Right lobe of liver (tissue), 6 donors: ENCODE results near the gene PSMB8. TPM values are rescaled to one million over a fixed set of nuclear protein-coding genes. Genes with fewer than 3 reads are reported as not detected.

Experiments
- ATAC-seq, 4 donors: fragments of 200-7000 bp; cut with Tn5 transposase; one replicate each; pipeline ENCODE4 v1.9.1; 2020; ENCODE audit warnings: mild to moderate bottlenecking in 4 of 4, moderate library complexity in 4 of 4
- DNase-seq, 3 donors: peaks; one replicate each; pipeline ENCODE4 v3.0.0-alpha.2; 2020
- H3K27ac ChIP-seq, 3 donors: fragments of 200-600 bp; one replicate each; pipeline ENCODE4 v1.8.0; 2022
- H3K27me3 ChIP-seq, 2 donors: fragments of 200-600 bp; one replicate each; pipeline ENCODE4 v1.8.0; 2022
- H3K36me3 ChIP-seq, 4 donors: fragments of 200-600 bp; sonication (generic) in 1 of 4; one replicate each; pipeline versions ENCODE4 v1.5.1 to v1.8.0; 2017 to 2022; ENCODE audit warnings: control low read depth in 1 of 4
- H3K4me1 ChIP-seq, 4 donors: fragments of 200-600 bp; sonication (generic) in 1 of 4; one replicate each; pipeline versions ENCODE4 v1.5.1 to v1.8.0; 2017 to 2022; ENCODE audit warnings: control low read depth in 1 of 4
- H3K4me3 ChIP-seq, 3 donors: fragments of 200-600 bp; one replicate each; pipeline ENCODE4 v1.8.0; 2022
- H3K9me3 ChIP-seq, 4 donors: fragments of 200-600 bp; sonication (generic) in 1 of 4; one replicate each; pipeline versions ENCODE4 v1.5.1 to v1.8.0; 2017 to 2022; ENCODE audit warnings: control low read depth in 1 of 4
- CTCF ChIP-seq, 4 donors: fragments of 200-600 bp in 3 of 4; fragments of 450-650 bp in 1 of 4; IDR thresholded peaks; one replicate each; pipeline versions ENCODE4 v1.5.1 to v1.8.0; 2016 to 2022; ENCODE audit warnings: antibody characterized with exemption in 4 of 4, mild to moderate bottlenecking in 2 of 4
- POLR2A ChIP-seq: fragments of 450-650 bp; IDR thresholded peaks from one replicate; pipeline ENCODE4 v1.6.1; 2017; ENCODE audit warnings: antibody characterized with exemption, mild to moderate bottlenecking
- WGBS: methylation state at CpG from one replicate; pipeline ENCODE4 v1.1.6; 2018; ENCODE audit warnings: low coverage, low lambda C conversion rate; ENCODE audit not compliant: insufficient coverage; ENCODE audit errors: missing lambda C conversion rate; 5-methylcytosine and 5-hydroxymethylcytosine counted together
- intact Hi-C, 2 donors: fragments of 100-400 bp; cut with DNase I; formaldehyde crosslinking; loops; one replicate each; pipeline versions ENCODE4 v1.11.2 to v1.14.1; 2022
- total RNA-seq, 6 experiments: library from RNA; depleted of rRNA in 2 of 6; stranded (reverse); fragments of >200 nt in 2 of 6; fragmentation: NEBNext Ultra II Directional in 3 of 6; extraction: Animal tissue kit (Norgen Biotek cat#: 25700) in 3 of 6; gene quantifications; one replicate each; pipeline versions ENCODE4 v1.1.0 to v1.2.4, GENCODE V29; 2016 to 2023
- donor health status: DM: no; HTN: yes; CAD: no.
- donor health status: DM: no; HTN: no; CAD: no.
- donor health status: DM: no; HTN: no; CAD: no.
- donor health status: DM: no; HTN: yes; CAD: no.
- donor health status: DM: no; HTN: yes; CAD: no.

The PSMB8 gene
- total RNA-seq, 6 experiments from 2014 or later: 34.7 to 66.3 (median 40.5) TPM

- Histone ChIP-seq H3K27ac (no peak overlapping the region), H3K9me3 (no peaks in the 10 kb centered on the region), H3K27me3 (no peaks in the 10 kb centered on the region), H3K4me1 (no peaks in the 10 kb centered on the region), H3K4me3 (no peak overlapping the region), H3K36me3 (no peaks in the 10 kb centered on the region)
- WGBS: 84% methylated on average over 3 of the region's 3 CpGs
- ATAC-seq (no peak), DNase-seq (no peak)
- no peak for TF ChIP-seq POLR2A
- no peak for TF ChIP-seq CTCF (IDR thresholded peaks at IDR 0.05)
- intact Hi-C loops: loop anchor here in 1 of 2 donors (10.0 kb wide), 1 partner anchor 384 kb away; no protein-coding TSS in a partner anchor
These were observed 44.7 kb downstream of the PSMB8 start for GRCh38 chr6:32799168-32799567.

GRCh38 chr6:32796848-32797776, 46.7 kb downstream of the PSMB8 start:
- no peaks in the 10 kb centered on the region for H3K4me1 ChIP-seq
- H3K27me3 ChIP-seq: no peaks in the 10 kb centered on the region
- H3K4me3 ChIP-seq: no peak overlapping the region
- no peak overlapping the region for H3K27ac ChIP-seq
- intact Hi-C loops: loop anchor here in 1 of 2 donors (10.0 kb wide), 1 partner anchor 382 kb away; no protein-coding TSS in a partner anchor
- no peaks in the 10 kb centered on the region for H3K36me3 ChIP-seq
- no peak for TF ChIP-seq POLR2A
- peak; percentile 86 to 89 (median 88) for TF ChIP-seq CTCF (IDR thresholded peaks at IDR 0.05)
- WGBS: 7% methylated on average over 30 of the region's 30 CpGs
- no peaks in the 10 kb centered on the region for H3K9me3 ChIP-seq
- ATAC-seq (peak; percentile 81 to 93 (median 89)), DNase-seq (peak; percentile 67 to 77 (median 74))

GRCh38 chr6:32794510-32794909, 49.3 kb downstream of the PSMB8 start:
- WGBS: 25% methylated on average over 2 of the region's 2 CpGs
- no peaks in the 10 kb centered on the region for H3K36me3 ChIP-seq
- no peaks in the 10 kb centered on the region for H3K9me3 ChIP-seq
- DNase-seq (no peak), ATAC-seq (peak; percentile 10 to 57 (median 40))
- no peak overlapping the region for H3K4me3 ChIP-seq
- H3K4me1 ChIP-seq: no peaks in the 10 kb centered on the region
- intact Hi-C loops: loop anchor here in 1 of 2 donors (10.0 kb wide), 1 partner anchor 380 kb away; no protein-coding TSS in a partner anchor
- no peaks in the 10 kb centered on the region for H3K27me3 ChIP-seq
- H3K27ac ChIP-seq: no peak overlapping the region
- TF ChIP-seq POLR2A: no peak
- TF ChIP-seq CTCF (IDR thresholded peaks at IDR 0.05): no peak

GRCh38 chr6:32792901-32793435, 50.9 kb downstream of the PSMB8 start:
- TF ChIP-seq CTCF (IDR thresholded peaks at IDR 0.05) (no peak), POLR2A (no peak)
- Histone ChIP-seq H3K4me1 (no peaks in the 10 kb centered on the region), H3K4me3 (no peak overlapping the region), H3K27ac (no peak overlapping the region), H3K9me3 (no peaks in the 10 kb centered on the region), H3K36me3 (no peaks in the 10 kb centered on the region), H3K27me3 (no peaks in the 10 kb centered on the region)
- no peak for DNase-seq
- no peak for ATAC-seq
- WGBS: 48% methylated on average over 3 of the region's 3 CpGs
- intact Hi-C loops: loop anchor here in 1 of 2 donors (10.0 kb wide), 1 partner anchor 378 kb away; no protein-coding TSS in a partner anchor

Other genes with a start within 250 kb of the PSMB8 start
- 10 to 100 TPM in 3 of 6 experiments, under 1 TPM in 3; 0.31 to 15.9 (median 5.4) TPM for gene HLA-DQA1, start 206.6 kb downstream of the PSMB8 start, total RNA-seq
- 10 to 100 TPM in 2 of 6 experiments, 1 to 10 TPM in 1, under 1 TPM in 2, not detected in 1; 0.33 to 14.7 (median 1.7) TPM for gene HLA-DQB1, start 177.4 kb downstream of the PSMB8 start, total RNA-seq
- gene HLA-DQA2, start 102.7 kb downstream of the PSMB8 start, total RNA-seq: 1 to 10 TPM in 1 of 6 experiments, under 1 TPM in 4, not detected in 1; 0.25 to 7.7 (median 0.72) TPM
- gene HLA-DQB2, start 80.5 kb downstream of the PSMB8 start, total RNA-seq: 1 to 10 TPM in 1 of 6 experiments, under 1 TPM in 2, not detected in 3; 0.24 to 5.1 (median 0.46) TPM
- gene HLA-DOB, start 27.0 kb downstream of the PSMB8 start, total RNA-seq: under 1 TPM in 2 of 6 experiments, not detected in 4; 0.16 to 0.20 TPM
- 10 to 100 TPM in 4 of 6 experiments, 1 to 10 TPM in 2; 8.8 to 20.2 (median 15.9) TPM for gene TAP2, start 5.3 kb downstream of the PSMB8 start, total RNA-seq
- 10 to 100 TPM in 5 of 6 experiments, 1 to 10 TPM in 1; 7.7 to 24.9 (median 17.8) TPM for gene TAP1, start 9.7 kb upstream of the PSMB8 start, total RNA-seq
- 10 to 100 TPM in 5 of 6 experiments, 1 to 10 TPM in 1; 7.1 to 33.2 (median 18.0) TPM for gene PSMB9, start 10.1 kb upstream of the PSMB8 start, total RNA-seq
- 10 to 100 TPM in 1 of 6 experiments, 1 to 10 TPM in 5; 1.8 to 22.0 (median 6.5) TPM for gene HLA-DMB, start 97.0 kb upstream of the PSMB8 start, total RNA-seq
- gene HLA-DMA, start 109.0 kb upstream of the PSMB8 start, total RNA-seq: 10 to 100 TPM in 4 of 6 experiments, 1 to 10 TPM in 2; 6.9 to 26.2 (median 10.7) TPM
- gene BRD2, start 124.5 kb upstream of the PSMB8 start, total RNA-seq: 100 to 1,000 TPM in 1 of 6 experiments, 10 to 100 TPM in 5; 66.3 to 111 (median 73.7) TPM
- gene HLA-DOA, start 165.5 kb upstream of the PSMB8 start, total RNA-seq: 1 to 10 TPM in 5 of 6 experiments, under 1 TPM in 1; 0.37 to 3.3 (median 1.2) TPM
- gene HLA-DPA1, start 229.6 kb upstream of the PSMB8 start, total RNA-seq: 10 to 100 TPM; 10.0 to 74.8 (median 26.3) TPM
- 10 to 100 TPM in 5 of 6 experiments, 1 to 10 TPM in 1; 8.6 to 66.7 (median 23.0) TPM for gene HLA-DPB1, start 231.9 kb upstream of the PSMB8 start, total RNA-seq